Smooth muscle cell (in vitro differentiated cells): ENCODE results near the gene TRIM8. TPM values are rescaled to one million over a fixed set of nuclear protein-coding genes. Genes with fewer than 3 reads are reported as not detected.

ENCODE experiments used
- DNase-seq: peaks from one replicate; lab custom pipeline; 2025; ENCODE audit not compliant: unreplicated experiment; lab: John Stamatoyannopoulos, UW
- H2AFZ ChIP-seq: fragments of 200-600 bp; sonication (generic); 2 replicates; pipeline ENCODE4 v1.6.0; 2016; ENCODE audit warnings: antibody characterized with exemption, low read depth, mild to moderate bottlenecking
- H3F3A ChIP-seq: fragments of 200-600 bp; sonication (generic); 2 replicates; pipeline ENCODE4 v1.6.0; 2017; ENCODE audit warnings: antibody characterized with exemption, low read depth
- H3K27ac ChIP-seq: fragments of 200-600 bp; sonication (generic); 2 replicates; pipeline ENCODE4 v1.5.1; 2016; ENCODE audit warnings: low read depth, mild to moderate bottlenecking
- H3K27me3 ChIP-seq: fragments of 200-600 bp; sonication (generic); 2 replicates; pipeline ENCODE4 v1.6.1; 2016; ENCODE audit warnings: low read depth, mild to moderate bottlenecking
- H3K36me3 ChIP-seq: fragments of 200-600 bp; sonication (generic); 2 replicates; pipeline ENCODE4 v1.5.1; 2016; ENCODE audit warnings: low read depth
- H3K4me1 ChIP-seq: fragments of 200-600 bp; sonication (generic); 2 replicates; pipeline ENCODE4 v1.5.1; 2016; ENCODE audit warnings: low read depth
- H3K4me2 ChIP-seq: fragments of 200-600 bp; sonication (generic); 2 replicates; pipeline ENCODE4 v1.6.0; 2016; ENCODE audit warnings: mild to moderate bottlenecking
- H3K4me3 ChIP-seq: fragments of 200-600 bp; sonication (generic); 2 replicates; pipeline ENCODE4 v1.5.1; 2016; ENCODE audit warnings: mild to moderate bottlenecking
- H3K79me2 ChIP-seq: fragments of 200-600 bp; sonication (generic); 2 replicates; pipeline ENCODE4 v1.6.0; 2016; ENCODE audit warnings: low read depth, mild to moderate bottlenecking
- H3K9ac ChIP-seq: fragments of 200-600 bp; sonication (generic); 2 replicates; pipeline ENCODE4 v1.6.0; 2016; ENCODE audit warnings: low read depth
- H3K9me3 ChIP-seq: fragments of 200-600 bp; sonication (generic); replicated peaks from 2 replicates; pipeline ENCODE4 v1.5.1; 2016; ENCODE audit warnings: low read depth
- H4K20me1 ChIP-seq: fragments of 200-600 bp; sonication (generic); 2 replicates; pipeline ENCODE4 v1.6.0; 2016; ENCODE audit warnings: low read depth
- CTCF ChIP-seq: fragments of 200-600 bp; sonication (generic); IDR thresholded peaks from 2 replicates; pipeline ENCODE4 v1.5.1; 2017; ENCODE audit warnings: borderline replicate concordance, mild to moderate bottlenecking, antibody characterized with exemption; ENCODE audit not compliant: insufficient read depth, poor library complexity, severe bottlenecking
- WGBS: methylation state at CpG from one replicate; pipeline ENCODE4 v1.1.7; 2016; ENCODE audit warnings: low lambda C conversion rate; 5-methylcytosine and 5-hydroxymethylcytosine counted together
- polyA plus RNA-seq: library from polyadenylated mRNA; unstranded; fragments of >200 nt; fragmentation: Nextera tagmentation; extraction: Ambion mirVana; gene quantifications from 2 replicates; pipeline ENCODE4 v1.2.1, GENCODE V29; 2016
- total RNA-seq: library from RNA; depleted of rRNA; stranded (reverse); fragments of >200 nt; gene quantifications from 2 replicates; pipeline ENCODE4 v1.2.3, GENCODE V29; 2014

TRIM8 gene
- total and polyA plus RNA-seq, 2 experiments from 2014 or later, result 78.0 to 78.8 TPM

GRCh38 chr10:102635377-102635776 lies 8.9 kb upstream of the TRIM8 start:
- H2AFZ ChIP-seq, result no peak overlapping the region
- no peak overlapping the region for H3K9ac ChIP-seq
- 88% methylated on average over 4 of the region's 4 CpGs for WGBS
- no peaks in the 10 kb centered on the region for H4K20me1 ChIP-seq
- no peaks in the 10 kb centered on the region for H3K36me3 ChIP-seq
- DNase-seq, result no peak
- no peaks in the 10 kb centered on the region for H3K9me3 ChIP-seq
- no peaks in the 10 kb centered on the region for H3K79me2 ChIP-seq
- no peak for TF ChIP-seq CTCF
- H3K27me3 ChIP-seq, result no peaks in the 10 kb centered on the region
- peaks cover 24% of the 10 kb centered on the region for H3F3A ChIP-seq
- no peak overlapping the region for H3K4me2 ChIP-seq
- peaks cover 36% of the 10 kb centered on the region for H3K4me1 ChIP-seq
- peak overlapping the region; percentile 98 for H3K27ac ChIP-seq
- H3K4me3 ChIP-seq, result no peak overlapping the region

GRCh38 chr10:102639537-102639936 lies 4.7 kb upstream of the TRIM8 start:
- whole genome bisulfite sequencing, result 9% methylated on average over 2 of the region's 2 CpGs
- H3K27me3 ChIP-seq, result no peaks in the 10 kb centered on the region
- peaks cover 18% of the 10 kb centered on the region for H3F3A ChIP-seq
- peaks cover 6% of the 10 kb centered on the region for H3K79me2 ChIP-seq
- no peak overlapping the region for H3K4me2 ChIP-seq
- H3K36me3 ChIP-seq, result no peaks in the 10 kb centered on the region
- H2AFZ ChIP-seq, result no peak overlapping the region
- DNase-seq, result no peak
- H3K9ac ChIP-seq, result no peak overlapping the region
- H3K27ac ChIP-seq, result no peak overlapping the region
- peaks cover 6% of the 10 kb centered on the region for H3K4me1 ChIP-seq
- H4K20me1 ChIP-seq, result peaks cover 5% of the 10 kb centered on the region
- TF ChIP-seq CTCF, result no peak
- H3K9me3 ChIP-seq, result no peaks in the 10 kb centered on the region
- H3K4me3 ChIP-seq, result no peak overlapping the region

GRCh38 chr10:102641402-102641801 lies 2.9 kb upstream of the TRIM8 start:
- peaks cover 15% of the 10 kb centered on the region for H3K79me2 ChIP-seq
- peak overlapping the region; percentile 73 for H2AFZ ChIP-seq
- no peaks in the 10 kb centered on the region for H3K36me3 ChIP-seq
- no peak for DNase-seq
- peak overlapping the region; percentile 96 for H3K4me3 ChIP-seq
- H3K27me3 ChIP-seq, result no peaks in the 10 kb centered on the region
- peak overlapping the region; percentile 95 for H3K27ac ChIP-seq
- no peak for TF ChIP-seq CTCF
- WGBS, result 41% methylated on average over 7 of the region's 7 CpGs
- peaks cover 16% of the 10 kb centered on the region for H4K20me1 ChIP-seq
- H3F3A ChIP-seq, result peaks cover 28% of the 10 kb centered on the region
- no peaks in the 10 kb centered on the region for H3K9me3 ChIP-seq
- peak overlapping the region; percentile 67 for H3K9ac ChIP-seq
- peak overlapping the region; percentile 100 for H3K4me2 ChIP-seq
- H3K4me1 ChIP-seq, result peaks cover 6% of the 10 kb centered on the region
